ENCODE data around the gene NFYB.

DNA sequence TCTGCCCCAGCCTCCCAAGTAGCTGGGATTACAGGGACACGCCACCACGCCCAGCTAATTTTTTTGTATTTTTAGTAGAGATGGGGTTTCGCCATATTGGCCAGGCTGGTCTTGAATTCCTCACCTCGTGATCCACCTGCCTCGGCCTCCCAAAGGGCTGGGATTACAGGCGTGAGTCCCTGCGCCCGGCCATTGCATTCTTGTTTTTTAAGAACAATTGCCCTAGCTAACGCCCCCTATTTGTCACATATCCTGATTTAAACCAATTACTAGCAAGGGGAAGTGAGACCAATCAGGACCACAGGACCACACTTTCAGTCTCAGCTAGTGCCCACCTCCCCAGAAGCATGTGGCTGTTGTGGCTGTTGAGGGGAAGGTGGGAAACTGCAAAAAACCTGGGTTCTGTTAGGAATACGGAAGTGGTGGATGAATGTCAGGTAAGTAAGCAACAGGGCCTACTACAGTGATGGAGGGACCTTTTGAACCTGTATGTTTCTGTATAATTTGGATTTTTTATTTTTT lies 37.8 kb upstream of the NFYB start:
- TF ChIP-seq, protein P1, sequence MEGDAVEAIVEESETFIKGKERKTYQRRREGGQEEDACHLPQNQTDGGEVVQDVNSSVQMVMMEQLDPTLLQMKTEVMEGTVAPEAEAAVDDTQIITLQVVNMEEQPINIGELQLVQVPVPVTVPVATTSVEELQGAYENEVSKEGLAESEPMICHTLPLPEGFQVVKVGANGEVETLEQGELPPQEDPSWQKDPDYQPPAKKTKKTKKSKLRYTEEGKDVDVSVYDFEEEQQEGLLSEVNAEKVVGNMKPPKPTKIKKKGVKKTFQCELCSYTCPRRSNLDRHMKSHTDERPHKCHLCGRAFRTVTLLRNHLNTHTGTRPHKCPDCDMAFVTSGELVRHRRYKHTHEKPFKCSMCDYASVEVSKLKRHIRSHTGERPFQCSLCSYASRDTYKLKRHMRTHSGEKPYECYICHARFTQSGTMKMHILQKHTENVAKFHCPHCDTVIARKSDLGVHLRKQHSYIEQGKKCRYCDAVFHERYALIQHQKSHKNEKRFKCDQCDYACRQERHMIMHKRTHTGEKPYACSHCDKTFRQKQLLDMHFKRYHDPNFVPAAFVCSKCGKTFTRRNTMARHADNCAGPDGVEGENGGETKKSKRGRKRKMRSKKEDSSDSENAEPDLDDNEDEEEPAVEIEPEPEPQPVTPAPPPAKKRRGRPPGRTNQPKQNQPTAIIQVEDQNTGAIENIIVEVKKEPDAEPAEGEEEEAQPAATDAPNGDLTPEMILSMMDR (IDR thresholded peaks at IDR 0.05), result no peak
- TF ChIP-seq POLR2A (IDR thresholded peaks at IDR 0.05), result no peak
